ENCODE results near the gene HEPACAM. TPM values are rescaled to one million over a fixed set of nuclear protein-coding genes. Genes with fewer than 3 reads are reported as not detected.

HEPACAM gene
- polyA plus RNA-seq, 1 experiment: 0.05 TPM

GRCh38 chr11:124920356-124920755 is 15.5 kb downstream of the HEPACAM start:
- no peak for TF ChIP-seq CTCF (IDR thresholded peaks at IDR 0.05; ENCODE audit: low read depth, low read length)
- no peak overlapping the region for H3K4me3 ChIP-seq (ENCODE audit: low read depth, low read length)
- ChIA-PET POLR2A (interaction anchor here (1.3 to 1.9 kb wide), 4 partner anchors 14 to 44 kb away, joined by 3 to 14 read pairs (median 6); partner anchors contain the start of gene CCDC15), CTCF (interaction anchor here (0.6 to 2.7 kb wide), 4 partner anchors 26 to 513 kb away, joined by 3 to 16 read pairs (median 4); no protein-coding TSS in a partner anchor)
- no peak for DNase-seq (ENCODE audit: low read depth, low spot score)
- no peaks in the 10 kb centered on the region for H3K27me3 ChIP-seq (ENCODE audit: control insufficient read depth, insufficient read depth, low read length)
- H3K9me3 ChIP-seq (ENCODE audit: control insufficient read depth, insufficient read depth, low read length): peaks cover 4% of the 10 kb centered on the region; the same call in 1 of the 2 replicates
- H3K27ac ChIP-seq (ENCODE audit: low read depth, low read length): peak overlapping the region; percentile 39

- DNase-seq (ENCODE audit: low read depth, low spot score): no peak
- H3K27ac ChIP-seq (ENCODE audit: low read depth, low read length): no peak overlapping the region
- peaks cover 4% of the 10 kb centered on the region; the same call in 1 of the 2 replicates for H3K9me3 ChIP-seq (ENCODE audit: control insufficient read depth, insufficient read depth, low read length)
- H3K27me3 ChIP-seq (ENCODE audit: control insufficient read depth, insufficient read depth, low read length): no peaks in the 10 kb centered on the region
- ChIA-PET POLR2A (interaction anchor here (1.3 to 1.9 kb wide), 3 partner anchors 15 to 44 kb away, joined by 3 to 14 read pairs (median 8); no protein-coding TSS in a partner anchor), CTCF (interaction anchor here (0.6 to 2.7 kb wide), 4 partner anchors 26 to 513 kb away, joined by 3 to 16 read pairs (median 4); no protein-coding TSS in a partner anchor)
- no peak for TF ChIP-seq CTCF (IDR thresholded peaks at IDR 0.05; ENCODE audit: low read depth, low read length)
- H3K4me3 ChIP-seq (ENCODE audit: low read depth, low read length): no peak overlapping the region
Measured at GRCh38 chr11:124919898-124920297, 15.9 kb downstream of the HEPACAM start.

- Histone ChIP-seq H3K27me3 (ENCODE audit: control insufficient read depth, insufficient read depth, low read length) (no peaks in the 10 kb centered on the region), H3K9me3 (ENCODE audit: control insufficient read depth, insufficient read depth, low read length) (peaks cover 4% of the 10 kb centered on the region; the same call in 1 of the 2 replicates), H3K4me3 (ENCODE audit: low read depth, low read length) (no peak within 1 kb of the TSS), H3K27ac (ENCODE audit: low read depth, low read length) (no peak within 1 kb of the TSS)
- no peak for DNase-seq (ENCODE audit: low read depth, low spot score)
- ChIA-PET POLR2A (no interaction called here), CTCF (interaction anchor here (1.0 to 2.7 kb wide), 2 partner anchors 43 to 53 kb away, joined by 3 to 16 read pairs; no protein-coding TSS in a partner anchor)
- TF ChIP-seq CTCF (IDR thresholded peaks at IDR 0.05; ENCODE audit: low read depth, low read length): no peak
Measured at GRCh38 chr11:124918950-124919349, 16.9 kb downstream of the HEPACAM start, which contains the start of gene HEPN1. Gene HEPN1, plus strand, starts transcription at chr11:124919250.

GRCh38 chr11:124917115-124917637 is 18.7 kb downstream of the HEPACAM start:
- no peak for TF ChIP-seq CTCF (IDR thresholded peaks at IDR 0.05; ENCODE audit: low read depth, low read length)
- Histone ChIP-seq H3K27me3 (ENCODE audit: control insufficient read depth, insufficient read depth, low read length) (no peaks in the 10 kb centered on the region), H3K27ac (ENCODE audit: low read depth, low read length) (peak overlapping the region; percentile 75), H3K9me3 (ENCODE audit: control insufficient read depth, insufficient read depth, low read length) (peaks cover 2% of the 10 kb centered on the region), H3K4me3 (ENCODE audit: low read depth, low read length) (no peak overlapping the region)
- CTCF ChIA-PET: interaction anchor here (0.7 to 2.3 kb wide), 5 partner anchors 9 to 50 kb away, joined by 3 to 11 read pairs (median 6); partner anchors contain the start of gene HEPACAM
- POLR2A ChIA-PET: interaction anchor here (1.0 to 1.5 kb wide), 5 partner anchors 16 to 41 kb away, joined by 4 to 16 read pairs (median 8); partner anchors contain the start of genes CCDC15, HEPACAM and ROBO4
- peak; percentile 80 for DNase-seq (ENCODE audit: low read depth, low spot score)

- Histone ChIP-seq H3K27ac (ENCODE audit: low read depth, low read length) (peak overlapping the region; percentile 75), H3K27me3 (ENCODE audit: control insufficient read depth, insufficient read depth, low read length) (no peaks in the 10 kb centered on the region), H3K9me3 (ENCODE audit: control insufficient read depth, insufficient read depth, low read length) (peaks cover 7% of the 10 kb centered on the region), H3K4me3 (ENCODE audit: low read depth, low read length) (no peak overlapping the region)
- POLR2A ChIA-PET: interaction anchor here (1.0 to 1.5 kb wide), 4 partner anchors 18 to 40 kb away, joined by 4 to 16 read pairs (median 10); partner anchors contain the start of genes CCDC15, HEPACAM and ROBO4
- CTCF ChIA-PET: interaction anchor here (1.2 to 2.3 kb wide), 3 partner anchors 16 to 40 kb away, joined by 4 to 11 read pairs (median 9); partner anchors contain the start of gene HEPACAM
- no peak for DNase-seq (ENCODE audit: low read depth, low spot score)
- TF ChIP-seq CTCF (IDR thresholded peaks at IDR 0.05; ENCODE audit: low read depth, low read length): no peak
Measured at GRCh38 chr11:124916370-124916710, 19.5 kb downstream of the HEPACAM start.
